Activated CD4-positive, CD25-positive, alpha-beta regulatory T cell treated with anti-CD3 and anti-CD28 coated beads, Interleukin-2, amount 50 U/mL, for 24 hours (primary cell): Measurements from ENCODE around the gene ARMH3.
"Not testable (repeated sequence)": the region's sequence is repeated elsewhere in the genome, so short reads cannot be mapped to it uniquely, and the experiment has no call there.

Experiments
- ATAC-seq, 2 donors: fragments of 150-1000 bp; cut with Tn5 transposase; one replicate each; pipeline ENCODE4 v1.10.0; 2021; ENCODE audit warnings: mild to moderate bottlenecking in 1 of 2, moderate library complexity in 1 of 2

The ARMH3 gene, protein sequence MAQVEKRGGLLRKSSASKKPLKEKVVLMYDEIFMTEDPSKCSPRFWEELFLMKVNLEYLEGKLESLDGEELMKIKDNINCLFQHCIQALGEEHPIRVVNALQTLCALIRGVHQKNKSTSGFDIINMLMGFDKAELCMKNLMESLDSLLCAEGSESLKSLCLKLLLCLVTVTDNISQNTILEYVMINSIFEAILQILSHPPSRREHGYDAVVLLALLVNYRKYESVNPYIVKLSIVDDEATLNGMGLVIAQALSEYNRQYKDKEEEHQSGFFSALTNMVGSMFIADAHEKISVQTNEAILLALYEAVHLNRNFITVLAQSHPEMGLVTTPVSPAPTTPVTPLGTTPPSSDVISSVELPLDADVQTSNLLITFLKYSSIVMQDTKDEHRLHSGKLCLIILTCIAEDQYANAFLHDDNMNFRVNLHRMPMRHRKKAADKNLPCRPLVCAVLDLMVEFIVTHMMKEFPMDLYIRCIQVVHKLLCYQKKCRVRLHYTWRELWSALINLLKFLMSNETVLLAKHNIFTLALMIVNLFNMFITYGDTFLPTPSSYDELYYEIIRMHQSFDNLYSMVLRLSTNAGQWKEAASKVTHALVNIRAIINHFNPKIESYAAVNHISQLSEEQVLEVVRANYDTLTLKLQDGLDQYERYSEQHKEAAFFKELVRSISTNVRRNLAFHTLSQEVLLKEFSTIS

DNA sequence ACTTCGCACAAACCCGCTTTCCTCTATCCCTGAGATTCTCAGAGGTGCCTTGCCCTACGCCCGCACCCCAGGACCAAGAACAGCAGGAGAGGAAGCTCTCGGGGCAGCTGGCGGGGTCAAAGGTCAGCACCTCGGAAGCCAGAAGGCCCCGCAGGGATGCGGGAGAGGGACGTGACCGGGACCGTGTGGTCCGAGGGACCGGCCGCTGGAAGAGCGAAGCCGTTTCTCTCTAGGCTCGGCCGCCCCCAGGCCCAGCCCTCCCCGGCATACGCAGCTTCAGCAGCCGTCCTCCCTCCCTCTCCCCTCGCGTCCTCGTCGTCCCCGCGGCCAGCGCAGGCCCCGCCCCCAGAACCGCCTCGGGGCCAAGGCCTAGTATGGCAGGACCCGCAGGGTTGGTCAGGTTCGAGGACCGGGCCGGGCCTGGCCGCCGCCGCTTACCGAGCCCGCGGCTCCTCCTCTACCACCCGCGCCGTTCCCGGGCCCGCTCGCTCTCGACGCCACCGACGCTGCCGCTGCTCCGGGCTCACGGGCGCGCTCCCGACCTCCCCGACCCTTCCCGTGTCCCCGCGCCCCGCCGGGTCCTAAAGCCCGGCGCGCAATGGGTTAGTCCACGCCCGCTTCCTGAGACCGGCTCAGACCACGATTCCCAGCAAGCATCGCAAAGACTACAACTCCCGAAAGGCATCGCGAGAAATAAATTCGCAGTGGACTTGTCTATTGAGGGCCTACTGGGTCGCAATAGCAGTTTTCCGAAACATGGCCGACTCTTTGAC is at the start of gene ARMH3:
TSS of gene ARMH3 (minus strand) at position 527 of the 773 bp plus-strand sequence. CDS start 16,059 bp downstream, outside the sequence.
- ATAC-seq: peak; percentile 99

DNA sequence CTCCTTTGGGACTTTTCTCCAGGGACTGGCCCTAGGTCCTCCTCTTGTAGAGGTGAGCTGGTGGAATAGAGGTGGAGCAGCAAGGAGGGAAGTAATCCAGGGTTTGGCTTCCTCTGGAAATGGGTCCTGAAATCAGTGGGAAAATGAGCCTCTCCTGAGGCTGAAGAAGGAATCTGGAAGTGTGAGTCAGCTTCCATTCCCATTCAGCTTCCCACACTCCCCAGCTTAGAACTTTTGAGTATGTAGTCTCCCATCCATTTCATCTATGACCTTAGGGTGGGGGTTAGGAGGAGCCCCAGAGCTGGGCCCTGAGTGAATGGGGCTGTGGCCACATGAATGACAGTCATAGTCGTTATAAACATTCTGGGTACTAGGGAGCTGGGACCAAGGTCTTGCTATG is 46.4 kb upstream of the ARMH3 start:
- no peak for ATAC-seq

DNA sequence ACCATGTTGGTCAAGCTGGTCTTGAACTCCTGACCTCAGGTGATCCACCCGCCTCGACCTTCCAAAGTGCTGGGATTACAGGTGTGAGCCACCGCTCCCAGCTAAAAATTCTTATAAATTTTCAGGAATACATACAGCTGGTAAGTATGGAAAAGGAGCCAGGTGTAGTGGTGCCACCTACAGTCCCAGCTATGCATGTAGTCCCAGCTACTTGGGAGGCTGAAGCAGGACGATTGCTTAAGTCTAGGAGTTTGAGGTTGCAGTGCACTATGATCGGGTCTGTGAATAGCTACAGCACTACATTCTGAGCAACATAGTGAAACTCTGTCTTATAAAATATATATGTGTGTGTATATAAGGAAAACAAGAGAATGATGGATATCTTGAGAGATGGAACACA is 45.2 kb upstream of the ARMH3 start:
- no peak for ATAC-seq

DNA sequence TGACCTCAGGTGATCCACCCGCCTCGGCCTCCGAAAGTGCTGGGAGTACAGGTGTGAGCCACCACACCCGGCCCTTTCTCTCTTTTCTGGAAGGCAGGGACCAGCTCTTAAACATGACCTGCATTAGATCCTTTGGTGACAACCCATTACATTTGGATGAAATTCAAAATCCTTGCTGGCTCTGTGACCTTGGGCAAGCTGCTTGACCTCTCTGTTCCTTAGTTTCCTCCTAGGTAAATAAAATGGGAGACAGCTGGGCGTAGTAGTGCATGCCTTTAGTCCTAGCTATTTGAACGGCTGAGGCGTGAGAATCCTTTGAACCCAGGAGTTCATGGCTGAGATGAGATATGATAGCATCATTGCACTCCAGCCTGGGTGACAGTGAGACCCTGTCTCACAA is 40.5 kb upstream of the ARMH3 start:
- no peak for ATAC-seq

DNA sequence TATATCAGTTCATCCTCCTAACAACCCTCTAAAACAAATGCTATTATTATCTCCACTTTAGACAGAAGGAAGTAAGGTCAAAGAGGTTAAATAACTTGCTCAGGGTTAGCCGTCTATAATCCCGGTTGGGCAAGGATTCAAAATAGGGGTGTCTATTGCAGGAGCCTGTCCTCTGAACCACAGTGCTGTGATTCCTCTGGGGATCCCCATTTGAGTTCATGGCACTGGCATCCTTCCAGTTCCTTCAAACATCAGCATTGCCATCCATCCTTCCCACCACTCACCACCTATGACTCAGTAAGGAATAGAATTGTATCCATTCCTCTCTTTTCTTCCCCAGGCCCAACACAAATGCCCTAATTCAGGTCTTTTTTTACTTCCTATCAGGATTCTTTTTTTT is 34.8 kb upstream of the ARMH3 start:
- ATAC-seq: no peak

DNA sequence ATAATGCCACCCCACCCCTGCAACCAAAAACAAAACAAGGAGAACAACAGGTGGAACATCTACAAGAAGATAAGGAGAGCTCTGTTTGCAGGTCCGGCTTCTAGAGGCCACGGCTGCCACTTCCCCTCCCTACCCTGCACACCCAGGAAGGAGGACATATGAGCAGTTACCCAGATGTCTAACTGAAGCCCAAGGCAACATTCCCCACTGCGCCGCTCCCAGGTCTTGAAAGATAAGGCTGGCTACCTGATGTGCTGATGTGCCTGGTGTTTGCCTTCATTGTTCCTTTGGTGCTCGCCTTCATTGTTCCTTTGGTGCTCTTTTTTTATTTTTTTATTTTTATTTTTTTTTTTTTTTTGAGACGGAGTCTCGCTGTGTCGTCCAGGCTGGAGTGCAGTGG is 30.2 kb upstream of the ARMH3 start:
- no peak for ATAC-seq

DNA sequence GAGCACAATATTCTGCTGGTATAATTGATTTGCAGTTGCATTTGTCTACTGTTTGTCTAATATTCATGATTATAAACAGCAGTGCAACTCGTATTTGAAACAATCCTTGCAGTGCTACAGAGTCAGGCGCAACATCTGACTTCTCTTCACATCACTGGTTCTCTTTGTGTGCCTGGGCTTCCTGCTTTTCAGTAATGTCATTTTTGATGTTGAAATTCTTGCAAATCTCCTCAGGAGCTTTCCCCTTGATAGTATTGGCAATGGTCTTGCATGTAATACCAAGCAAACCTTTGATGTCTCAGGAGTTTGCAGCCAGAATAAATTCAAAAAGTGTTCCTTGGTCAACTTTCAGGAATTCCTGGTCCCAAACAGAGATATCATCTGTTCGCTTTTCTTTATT is 29.4 kb upstream of the ARMH3 start:
- ATAC-seq: no peak

DNA sequence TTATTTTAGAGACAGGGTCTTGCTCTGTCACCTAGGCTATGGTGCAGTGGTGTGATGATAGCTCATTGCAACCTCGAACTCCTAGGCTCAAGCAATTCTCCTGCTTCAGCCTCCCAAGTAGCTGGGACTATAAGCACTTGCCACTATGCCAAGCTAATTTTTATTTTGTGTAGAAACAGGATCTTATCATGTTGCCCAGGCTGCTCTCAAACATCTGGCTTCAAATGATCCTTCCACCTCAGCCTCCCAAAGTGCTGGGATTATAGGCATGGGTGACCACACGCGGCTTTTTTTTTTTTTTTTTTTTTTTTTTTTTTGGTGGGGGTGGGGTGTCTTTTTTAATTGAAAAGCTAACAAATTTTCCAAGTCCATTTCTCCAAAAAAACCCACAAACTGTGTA is 27.6 kb upstream of the ARMH3 start:
- no peak for ATAC-seq

DNA sequence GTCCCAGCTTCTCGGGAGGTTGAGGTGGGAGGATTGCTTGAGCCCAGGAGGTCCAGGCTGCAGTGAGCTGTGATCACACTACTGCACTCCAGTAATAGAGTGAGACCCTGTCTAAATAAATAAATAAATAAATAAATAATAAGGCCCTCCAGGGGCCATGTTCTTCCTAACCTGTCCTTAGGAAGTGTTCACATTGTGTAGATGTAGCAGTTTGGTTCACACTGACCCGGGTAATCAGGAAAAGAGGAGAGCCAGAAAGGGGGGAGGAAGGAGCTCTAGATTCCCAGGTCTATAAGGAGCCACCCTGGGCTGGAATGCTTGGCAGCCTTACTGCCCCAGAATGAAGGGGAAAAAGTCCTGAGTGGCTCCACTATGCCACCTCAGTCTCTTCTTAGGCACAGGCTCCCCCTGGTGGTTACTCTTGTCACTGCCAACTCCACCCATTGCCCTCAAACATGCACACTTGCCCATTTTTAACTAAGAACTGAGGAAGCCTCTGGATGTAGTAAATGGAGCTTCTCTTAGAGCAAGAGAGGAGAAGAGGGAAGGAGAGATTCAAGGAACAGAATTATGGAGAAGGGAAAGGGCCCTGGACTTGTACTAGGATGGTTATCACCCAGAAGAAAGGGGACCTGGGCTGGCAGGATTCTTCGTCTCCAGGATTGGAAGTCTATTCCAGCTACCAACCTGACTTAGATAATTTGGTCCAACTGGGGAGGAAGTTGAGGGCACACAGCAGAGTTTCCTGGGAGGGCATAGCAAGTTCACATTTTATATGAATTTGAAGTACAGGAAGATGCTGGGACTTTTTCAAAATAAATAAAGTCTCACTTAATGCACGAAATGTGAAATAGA is 16.9 kb upstream of the ARMH3 start:
- peak; percentile 81 to 92 for ATAC-seq

DNA sequence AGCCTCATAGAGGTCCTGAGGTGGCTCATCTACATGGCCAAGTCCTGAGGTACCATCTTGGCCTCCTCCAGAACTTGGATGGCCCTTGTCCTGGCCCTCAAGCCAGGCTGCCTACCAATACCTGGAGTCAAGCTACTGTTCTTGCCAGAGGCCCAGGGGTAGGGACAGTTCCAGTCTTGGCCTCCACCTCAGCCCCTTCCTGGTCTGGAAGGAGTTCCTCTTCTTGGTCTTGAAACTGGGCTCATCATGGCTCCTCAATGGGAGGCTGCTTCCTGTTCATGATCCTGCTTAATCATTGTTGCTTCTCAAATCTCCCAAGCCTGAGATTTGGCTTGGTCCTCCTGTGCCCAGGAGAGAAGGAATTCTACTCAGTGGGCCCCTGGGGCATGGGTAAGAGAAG is 13.1 kb upstream of the ARMH3 start:
- no peak for ATAC-seq

DNA sequence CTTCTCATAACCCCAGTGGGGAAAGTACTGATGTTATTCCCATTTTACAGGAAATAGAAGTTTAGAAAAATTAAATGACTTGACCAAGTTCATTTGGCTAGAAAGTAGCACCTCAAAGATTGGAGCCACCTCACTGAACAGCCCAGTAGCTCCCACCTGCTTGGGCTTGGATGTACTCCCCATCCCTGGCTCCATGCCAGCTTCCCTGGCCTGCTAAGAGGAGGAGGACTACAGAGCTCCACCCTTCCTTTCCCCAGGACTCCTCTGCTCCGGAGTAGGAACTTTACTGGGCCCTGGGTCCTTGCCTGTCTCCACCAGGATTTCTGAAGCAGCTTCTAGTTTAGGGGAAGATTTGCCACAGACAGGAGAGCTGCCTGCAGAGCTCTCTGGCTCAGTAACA is 12.2 kb upstream of the ARMH3 start:
- ATAC-seq: no peak

DNA sequence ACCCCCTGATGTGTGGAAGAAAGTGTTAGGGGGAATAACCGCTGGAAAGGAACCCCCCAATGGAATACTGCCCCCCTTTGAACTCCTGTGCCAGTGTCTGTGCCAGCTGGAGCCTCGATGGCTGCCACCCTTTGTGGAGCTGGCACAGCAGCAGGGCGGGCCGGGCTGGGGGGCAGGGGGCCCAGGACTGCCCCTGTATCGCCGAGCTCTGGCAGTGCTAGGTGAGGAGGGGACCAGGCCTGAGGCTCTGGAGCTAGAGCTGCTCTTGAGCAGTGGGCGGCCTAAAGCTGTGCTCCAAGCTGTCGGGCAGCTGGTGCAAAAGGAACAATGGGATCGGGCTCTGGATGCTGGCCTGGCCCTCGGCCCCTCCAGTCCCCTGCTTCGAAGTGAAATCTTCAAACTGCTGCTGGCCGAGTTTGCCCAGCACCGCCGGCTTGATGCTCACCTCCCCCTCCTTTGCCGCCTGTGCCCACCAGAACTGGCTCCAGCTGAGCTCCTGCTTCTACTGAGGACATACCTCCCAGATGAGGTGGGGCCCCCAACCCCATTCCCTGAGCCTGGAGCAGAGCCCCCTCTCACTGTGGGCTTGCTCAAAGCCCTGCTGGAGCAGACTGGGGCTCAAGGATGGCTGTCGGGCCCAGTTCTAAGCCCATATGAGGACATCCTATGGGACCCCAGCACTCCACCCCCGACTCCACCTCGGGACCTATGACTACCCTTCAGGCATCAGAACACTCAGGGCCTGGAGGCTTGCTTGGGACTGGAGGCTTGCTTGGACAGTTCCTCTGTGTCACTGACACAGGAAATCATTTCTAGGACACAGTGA is 11.3 kb upstream of the ARMH3 start:
- no peak for ATAC-seq

DNA sequence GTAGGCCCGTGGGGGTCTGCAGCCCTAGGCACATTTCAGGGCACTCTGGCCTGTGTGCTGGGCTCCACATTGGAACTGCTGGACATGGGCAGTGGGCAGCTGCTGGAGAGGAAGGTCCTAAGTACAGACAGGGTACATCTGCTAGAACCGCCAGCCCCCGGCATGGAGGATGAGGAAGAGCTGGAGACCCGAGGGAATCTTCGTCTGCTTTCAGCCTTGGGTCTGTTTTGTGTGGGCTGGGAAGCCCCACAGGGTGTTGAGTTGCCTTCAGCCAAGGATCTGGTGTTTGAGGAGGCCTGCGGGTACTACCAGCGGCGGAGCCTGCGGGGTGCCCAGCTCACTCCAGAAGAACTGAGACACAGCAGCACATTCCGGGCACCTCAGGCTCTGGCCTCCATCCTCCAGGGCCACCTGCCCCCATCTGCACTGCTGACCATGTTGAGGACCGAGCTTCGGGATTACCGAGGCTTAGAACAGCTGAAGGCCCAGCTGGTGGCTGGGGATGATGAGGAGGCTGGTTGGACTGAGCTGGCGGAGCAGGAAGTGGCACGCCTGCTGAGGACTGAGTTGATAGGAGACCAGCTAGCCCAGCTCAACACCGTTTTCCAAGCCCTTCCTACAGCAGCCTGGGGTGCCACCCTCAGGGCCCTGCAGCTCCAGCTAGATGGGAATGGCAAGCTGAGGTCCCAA is 10.6 kb upstream of the ARMH3 start:
- no peak for ATAC-seq

DNA sequence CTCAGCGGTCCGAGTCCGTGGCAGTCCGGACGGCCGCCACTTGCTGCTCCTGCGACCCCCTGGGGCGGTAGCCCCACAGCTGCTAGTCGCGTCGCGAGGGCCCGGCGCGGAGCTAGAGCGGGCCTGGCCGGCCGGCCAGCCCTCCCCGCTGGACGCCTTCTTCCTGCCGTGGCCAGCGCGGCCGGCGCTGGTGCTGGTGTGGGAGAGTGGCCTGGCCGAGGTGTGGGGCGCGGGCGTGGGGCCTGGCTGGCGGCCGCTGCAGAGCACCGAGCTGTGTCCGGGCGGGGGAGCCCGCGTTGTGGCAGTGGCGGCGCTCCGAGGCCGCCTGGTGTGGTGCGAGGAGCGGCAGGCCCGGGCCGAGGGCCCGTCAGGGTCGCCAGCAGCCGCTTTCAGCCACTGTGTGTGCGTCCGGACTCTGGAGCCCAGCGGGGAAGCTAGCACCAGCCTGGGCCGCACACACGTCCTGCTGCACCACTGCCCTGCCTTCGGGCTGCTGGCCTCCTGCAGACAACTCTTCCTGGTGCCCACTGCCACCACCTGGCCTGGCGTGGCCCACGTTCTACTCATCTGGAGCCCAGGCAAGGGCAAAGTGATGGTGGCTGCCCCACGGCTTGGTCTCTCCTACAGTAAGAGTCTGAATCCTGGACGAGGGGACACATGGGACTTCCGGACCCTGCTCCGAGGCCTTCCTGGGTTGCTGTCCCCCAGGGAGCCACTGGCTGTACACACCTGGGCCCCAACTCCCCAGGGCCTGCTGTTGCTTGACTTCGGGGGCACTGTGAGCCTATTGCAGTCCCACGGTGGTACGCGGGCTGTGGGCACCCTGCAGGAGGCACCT is 9.8 kb upstream of the ARMH3 start:
- ATAC-seq: peak; percentile 8 to 12

DNA sequence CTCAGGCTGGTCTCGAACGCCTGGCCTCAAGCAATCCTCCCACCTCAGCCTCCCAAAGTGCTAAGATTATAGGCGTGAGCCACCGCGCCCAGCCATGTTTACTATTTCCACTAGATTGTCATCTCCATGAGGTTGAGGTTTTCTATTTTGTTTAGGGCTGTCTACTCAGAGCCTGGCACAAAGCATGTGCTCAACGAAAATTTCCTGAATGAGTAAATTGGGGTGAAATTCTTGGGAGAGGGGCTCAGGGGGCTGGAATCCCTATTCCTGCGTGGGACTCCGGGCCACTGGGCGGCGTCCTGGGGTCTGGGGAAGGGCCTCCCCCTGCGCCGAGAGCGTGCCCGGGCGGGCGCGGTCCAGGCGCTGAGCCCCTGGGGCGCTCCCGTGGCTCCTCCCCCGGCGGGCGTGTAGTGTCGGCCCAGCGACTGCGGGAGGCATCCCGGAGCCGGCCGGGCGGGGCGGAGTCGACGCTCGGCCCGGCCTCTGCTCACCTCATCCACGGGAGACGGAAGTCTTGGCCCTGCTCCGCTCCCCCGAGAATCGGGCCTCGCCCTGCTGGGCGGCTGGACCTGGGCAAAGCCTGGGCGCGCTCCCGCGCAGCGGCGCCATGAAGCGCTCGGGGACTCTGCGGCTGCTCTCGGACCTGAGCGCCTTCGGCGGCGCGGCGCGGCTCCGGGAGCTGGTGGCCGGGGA is 9.0 kb upstream of the ARMH3 start, which contains the start of gene HPS6:
TSS of gene HPS6 (plus strand) at position 482 of the 693 bp plus-strand sequence. CDS start at position 608, 126 bp downstream.
- ATAC-seq: peak; percentile 99

DNA sequence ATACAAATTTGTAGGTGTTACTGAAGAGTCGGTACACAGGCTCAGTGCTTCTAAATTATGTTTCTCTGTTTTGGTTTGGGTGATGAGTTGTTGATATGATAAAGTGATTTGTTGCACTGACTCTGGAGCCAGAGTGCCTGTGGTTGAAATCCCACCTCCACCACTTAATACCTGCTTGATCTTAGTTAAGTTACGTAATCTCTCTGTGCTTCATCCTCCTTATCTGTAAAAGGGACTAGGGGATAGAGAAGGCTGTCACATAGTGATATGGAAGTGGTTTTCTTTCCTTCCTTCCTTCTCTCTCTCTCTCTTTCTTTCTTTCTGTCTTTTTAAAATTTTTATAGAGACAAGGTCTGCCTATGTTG is 8.5 kb upstream of the ARMH3 start:
- no peak for ATAC-seq

DNA sequence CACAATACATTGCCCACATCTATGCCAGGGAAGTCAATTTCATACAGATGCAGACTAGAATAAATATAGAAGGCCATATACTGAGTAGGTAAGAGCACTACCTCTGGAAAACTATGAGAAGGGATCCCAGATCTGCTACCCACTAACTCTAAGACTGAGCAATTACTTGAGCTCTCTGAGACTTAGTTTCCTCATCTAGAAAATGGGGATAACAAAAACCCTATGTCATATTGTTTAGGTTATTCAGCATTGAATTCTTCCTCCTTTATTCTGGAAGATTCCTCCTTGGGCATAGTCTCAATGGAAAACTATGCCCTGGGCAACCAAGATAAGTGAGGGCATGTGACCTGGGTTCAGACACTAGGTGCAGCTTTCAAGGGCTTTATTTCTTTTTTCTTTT is 4.0 kb upstream of the ARMH3 start:
- no peak for ATAC-seq

DNA sequence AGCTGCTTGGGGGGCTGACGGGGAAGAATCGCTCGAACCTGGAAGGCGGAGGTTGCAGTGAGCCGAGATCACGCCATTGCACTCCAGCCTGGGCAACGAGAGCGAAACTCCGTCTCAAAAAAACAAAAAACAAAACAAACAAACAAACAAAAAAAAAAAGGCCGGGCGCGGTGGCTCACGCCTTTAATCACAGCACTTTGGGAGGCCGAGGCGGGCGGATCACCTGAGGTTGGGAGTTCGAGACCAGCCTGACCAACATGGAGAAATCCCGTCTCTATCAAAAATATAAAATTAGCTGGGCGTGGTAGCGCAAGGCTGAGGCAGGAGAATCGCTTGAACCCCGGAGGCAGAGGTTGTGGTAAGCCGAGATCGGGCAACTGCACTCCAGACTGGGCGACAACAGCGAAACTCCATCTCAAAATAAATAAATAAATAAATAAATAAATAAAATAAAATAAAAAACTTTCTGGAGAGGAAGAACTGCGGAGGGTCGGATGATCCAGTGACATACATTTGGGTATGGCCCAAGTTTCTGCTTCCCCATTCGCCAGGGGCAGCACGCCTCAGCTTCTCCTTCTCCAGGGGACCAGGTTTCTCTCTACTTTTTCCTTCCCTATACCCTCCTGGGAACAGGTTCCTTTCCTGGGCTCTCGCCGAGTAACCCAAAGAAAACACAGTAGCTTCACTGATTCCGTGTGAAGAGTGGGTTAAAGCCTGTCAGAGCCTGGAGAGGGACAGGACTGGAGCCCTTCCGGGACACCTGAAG is 909 bp downstream of the ARMH3 start:
- not testable (repeated sequence) for ATAC-seq

DNA sequence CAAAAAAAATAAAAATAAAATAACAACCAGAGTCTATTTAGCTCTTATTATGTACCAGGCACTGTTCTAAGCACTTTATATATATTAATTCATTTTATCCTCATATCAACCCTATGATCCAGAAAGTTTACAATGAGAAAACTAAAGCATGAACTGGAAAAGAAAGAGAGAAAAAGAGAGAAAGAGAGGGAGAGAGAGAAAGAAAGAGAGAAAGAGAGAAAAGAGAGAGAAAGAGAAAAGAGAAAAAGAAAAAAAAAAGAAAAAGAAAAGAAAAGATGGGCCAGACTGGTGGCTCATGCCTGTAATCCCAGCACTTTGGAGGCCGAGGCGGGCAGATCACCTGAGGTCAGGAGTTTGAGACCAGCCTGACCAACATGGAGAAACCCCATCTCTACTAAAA is 9.9 kb downstream of the ARMH3 start:
- no peak for ATAC-seq
